Measurements from ENCODE around the gene KRTAP5-7. TPM values are rescaled to one million over a fixed set of nuclear protein-coding genes. Genes with fewer than 3 reads are reported as not detected.

Gene KRTAP5-7
- total RNA-seq, 2 donors from 2014 or later, result 0.17 to 0.24 TPM

DNA sequence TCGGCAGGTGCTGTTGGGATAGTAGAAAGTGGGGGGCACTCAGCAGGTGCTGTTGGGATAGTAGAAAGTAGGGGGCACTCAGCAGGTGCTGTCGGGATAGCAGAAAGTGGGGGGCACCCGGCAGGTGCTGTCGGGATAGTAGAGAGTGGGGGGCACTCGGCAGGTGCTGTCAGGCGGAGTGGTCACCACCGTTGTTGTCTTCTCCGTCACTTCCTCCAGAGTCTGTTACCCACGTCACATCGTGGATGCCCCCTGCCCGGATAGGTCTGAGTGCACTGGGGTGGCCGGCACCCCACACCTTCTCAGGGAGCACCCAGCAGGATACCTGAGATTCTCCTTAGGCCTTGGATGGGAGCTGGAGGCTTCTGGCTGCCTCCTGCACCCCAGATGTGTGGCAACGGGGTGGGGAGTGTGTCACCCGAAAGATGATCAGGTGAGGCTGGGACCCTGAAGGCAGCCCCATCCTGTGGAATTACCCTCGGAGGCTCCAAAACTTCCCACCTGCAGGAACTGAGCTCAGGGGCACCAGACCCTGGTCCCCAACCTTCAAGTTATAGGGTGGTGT lies 24.1 kb upstream of the KRTAP5-7 start:
- Histone ChIP-seq H3K9ac (ENCODE audit: low read depth in 2 of 2, low read length in 2 of 2) (no peak overlapping the region), H3K27ac (no peak overlapping the region), H3K4me3 (no peak overlapping the region), H3K36me3 (peaks cover 16% of the 10 kb centered on the region), H3K9me3 (no peaks in the 10 kb centered on the region), H3K4me1 (no peaks in the 10 kb centered on the region), H3K27me3 (no peaks in the 10 kb centered on the region)
- no peak for TF ChIP-seq CTCF (IDR thresholded peaks at IDR 0.05)
- DNase-seq, result no peak
- intact Hi-C loops (cut with DNase I), result no loop called here

DNA sequence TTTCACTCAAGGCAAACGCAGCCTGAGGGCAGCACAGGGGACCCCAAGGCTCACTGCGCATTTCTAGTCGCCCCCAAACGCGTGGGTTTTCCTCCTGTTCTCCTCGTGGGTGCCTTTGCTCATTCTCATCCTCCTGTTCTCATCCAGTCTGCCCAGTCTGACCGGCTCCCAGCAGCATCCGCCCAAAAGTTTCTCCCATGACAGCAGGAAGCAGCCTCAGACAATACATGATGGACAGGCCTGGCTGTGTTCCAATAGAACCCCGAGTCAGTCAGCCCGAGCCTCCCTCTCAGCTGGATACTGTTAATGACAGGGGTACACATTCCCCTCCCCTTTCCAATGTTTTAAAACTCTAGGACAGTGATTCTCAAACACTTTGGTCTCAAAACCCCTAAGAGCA lies 22.5 kb upstream of the KRTAP5-7 start:
- no peak overlapping the region for H3K27ac ChIP-seq
- no peaks in the 10 kb centered on the region for H3K4me1 ChIP-seq
- no peak overlapping the region for H3K9ac ChIP-seq (ENCODE audit: low read depth in 2 of 2, low read length in 2 of 2)
- H3K27me3 ChIP-seq, result no peaks in the 10 kb centered on the region
- no peak for TF ChIP-seq CTCF (IDR thresholded peaks at IDR 0.05)
- intact Hi-C loops (cut with DNase I), result no loop called here
- no peaks in the 10 kb centered on the region for H3K9me3 ChIP-seq
- H3K4me3 ChIP-seq, result no peak overlapping the region
- DNase-seq, result no peak
- peaks cover 16% of the 10 kb centered on the region for H3K36me3 ChIP-seq

- Histone ChIP-seq H3K27ac (no peak overlapping the region), H3K4me3 (no peak overlapping the region), H3K36me3 (peaks cover 12% of the 10 kb centered on the region), H3K9ac (ENCODE audit: low read depth in 2 of 2, low read length in 2 of 2) (no peak overlapping the region), H3K4me1 (no peaks in the 10 kb centered on the region), H3K27me3 (no peaks in the 10 kb centered on the region), H3K9me3 (no peaks in the 10 kb centered on the region)
- TF ChIP-seq CTCF (IDR thresholded peaks at IDR 0.05), result no peak
- intact Hi-C loops (cut with DNase I), result no loop called here
- no peak for DNase-seq
These were observed 22.1 kb upstream of the KRTAP5-7 start for GRCh38 chr11:71505001-71505400.

GRCh38 chr11:71505781-71506180 lies 21.3 kb upstream of the KRTAP5-7 start:
- no peak overlapping the region for H3K27ac ChIP-seq
- H3K4me3 ChIP-seq, result no peak overlapping the region
- TF ChIP-seq CTCF (IDR thresholded peaks at IDR 0.05), result no peak
- H3K27me3 ChIP-seq, result no peaks in the 10 kb centered on the region
- H3K9me3 ChIP-seq, result no peaks in the 10 kb centered on the region
- peaks cover 6% of the 10 kb centered on the region for H3K36me3 ChIP-seq
- H3K9ac ChIP-seq (ENCODE audit: low read depth in 2 of 2, low read length in 2 of 2), result no peak overlapping the region
- H3K4me1 ChIP-seq, result no peaks in the 10 kb centered on the region
- intact Hi-C loops (cut with DNase I), result no loop called here
- DNase-seq, result no peak

GRCh38 chr11:71507102-71507501 lies 20.0 kb upstream of the KRTAP5-7 start:
- H3K27me3 ChIP-seq, result no peaks in the 10 kb centered on the region
- intact Hi-C loops (cut with DNase I), result no loop called here
- no peak overlapping the region for H3K9ac ChIP-seq (ENCODE audit: low read depth in 2 of 2, low read length in 2 of 2)
- DNase-seq, result no peak
- no peaks in the 10 kb centered on the region for H3K9me3 ChIP-seq
- H3K4me3 ChIP-seq, result no peak overlapping the region
- H3K27ac ChIP-seq, result no peak overlapping the region
- H3K36me3 ChIP-seq, result no peaks in the 10 kb centered on the region
- no peaks in the 10 kb centered on the region for H3K4me1 ChIP-seq
- TF ChIP-seq CTCF (IDR thresholded peaks at IDR 0.05), result no peak

Measured in colonic mucosa (tissue), 4 donors.